SKM-1 treated with dmso at 0.1 percent for 144 hours (cell line): ENCODE measurements around the gene CD48.
"Not testable (repeated sequence)": the region's sequence is repeated elsewhere in the genome, so short reads cannot be mapped to it uniquely, and the experiment has no call there.

Experiments used
- DNase-seq: peaks from one replicate; lab custom pipeline; 2025; ENCODE audit not compliant: unreplicated experiment; lab: John Stamatoyannopoulos, UW

The CD48 gene

GRCh38 chr1:160716013-160716412 is 4.4 kb upstream of the CD48 start:
- no peak for DNase-seq

GRCh38 chr1:160714034-160714648 is 2.5 kb upstream of the CD48 start:
- not testable (repeated sequence) for DNase-seq

GRCh38 chr1:160713161-160713560 is 1.5 kb upstream of the CD48 start:
- DNase-seq = no peak

GRCh38 chr1:160712525-160713080 is 981 bp upstream of the CD48 start:
- DNase-seq = not testable (repeated sequence)

GRCh38 chr1:160711276-160711601 is 383 bp downstream of the CD48 start:
- no peak for DNase-seq

GRCh38 chr1:160710517-160711252 is 937 bp downstream of the CD48 start:
- no peak for DNase-seq

GRCh38 chr1:160709715-160710114 is 1.9 kb downstream of the CD48 start:
- DNase-seq = no peak

GRCh38 chr1:160708801-160709200 is 2.8 kb downstream of the CD48 start:
- no peak for DNase-seq

- DNase-seq = peak; percentile 75
These were observed 3.5 kb downstream of the CD48 start for GRCh38 chr1:160708118-160708517.

- no peak for DNase-seq
These were observed 4.2 kb downstream of the CD48 start for GRCh38 chr1:160707236-160708064.

GRCh38 chr1:160706526-160707235 is 4.9 kb downstream of the CD48 start:
- no peak for DNase-seq

GRCh38 chr1:160705742-160706141 is 5.9 kb downstream of the CD48 start:
- no peak for DNase-seq

- peak; percentile 34 for DNase-seq
These were observed 6.4 kb downstream of the CD48 start for GRCh38 chr1:160705212-160705621.

GRCh38 chr1:160704250-160704649 is 7.4 kb downstream of the CD48 start:
- DNase-seq = peak; percentile 63

- DNase-seq = no peak
These were observed 9.5 kb downstream of the CD48 start for GRCh38 chr1:160702100-160702499.

GRCh38 chr1:160692390-160692789 is 19.2 kb downstream of the CD48 start:
- not testable (repeated sequence) for DNase-seq

- DNase-seq = no peak
These were observed 26.4 kb downstream of the CD48 start for GRCh38 chr1:160685266-160685665.

GRCh38 chr1:160682983-160683865 is 28.4 kb downstream of the CD48 start:
- DNase-seq = peak; percentile 52

- no peak for DNase-seq
These were observed 29.8 kb downstream of the CD48 start for GRCh38 chr1:160681891-160682140.
